Measurements from ENCODE around the gene FKBP2. TPM values are rescaled to one million over a fixed set of nuclear protein-coding genes. Genes with fewer than 3 reads are reported as not detected.

Gene FKBP2
- total and polyA plus RNA-seq, 2 of the 13 experiments (the other 11 are each of a cell fraction or from before 2014, with no cell fraction given) = 30.1 to 53.3 TPM

DNA sequence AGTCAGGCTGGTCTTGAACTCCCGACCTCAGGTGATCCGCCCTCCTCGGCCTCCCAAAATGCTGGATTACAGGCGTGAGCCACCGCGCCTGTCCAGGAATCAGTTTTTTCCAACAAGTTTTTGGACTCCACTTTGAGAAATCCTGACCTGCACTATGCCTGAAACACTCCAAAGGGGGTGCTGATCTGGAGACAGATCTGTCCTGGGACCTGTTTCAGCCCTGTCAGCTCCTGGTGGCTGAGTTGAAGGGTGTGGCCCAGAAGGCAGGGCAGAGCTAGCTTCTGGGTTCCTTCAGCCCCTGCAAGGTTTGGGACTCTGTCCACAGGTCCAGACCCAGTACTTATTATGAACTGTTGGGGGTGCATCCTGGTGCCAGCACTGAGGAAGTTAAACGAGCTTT is 9.3 kb upstream of the FKBP2 start:
- peak overlapping the region; percentile 43; the same call in 1 of the 2 replicates for H3K9ac ChIP-seq (ENCODE audit: insufficient read depth, low read depth, low read length)
- H3K79me2 ChIP-seq (ENCODE audit: insufficient read depth, low read length) = peaks cover 3% of the 10 kb centered on the region
- FAIRE-seq = no peak
- no peak overlapping the region for H2AFZ ChIP-seq (ENCODE audit: low read length)
- POLR2A ChIA-PET = interaction anchor here (0.6 to 2.6 kb wide), 3 partner anchors 10 to 254 kb away, joined by 3 to 8 read pairs (median 4); partner anchors contain the start of gene FKBP2
- peak overlapping the region; percentile 63 for H3K4me2 ChIP-seq (ENCODE audit: low read depth, low read length)
- H3K27me3 ChIP-seq (ENCODE audit: control insufficient read depth in 1 of 2, insufficient read depth in 2 of 2, low read length in 2 of 2) = no peaks in the 10 kb centered on the region
- intact Hi-C loops (cut with micrococcal nuclease; ENCODE audit: unreplicated experiment) = no loop called here
- ATAC-seq = no peak
- CTCF ChIA-PET (ENCODE audit: low intra/inter-chr PET ratio, low total read pairs) = no interaction called here
- TF ChIP-seq ZNF274 (CRISPR knock-in tag; IDR thresholded peaks at IDR 0.05) = 0 out of 2 replicates have a peak, but pooled peaks have one; percentile 28
- TF ChIP-seq ZNF136 (CRISPR knock-in tag; IDR thresholded peaks at IDR 0.05; ENCODE audit: low read depth) = no peak
- H3K36me3 ChIP-seq (replicated peaks in 1 of 2; ENCODE audit: control insufficient read depth in 1 of 2, insufficient read depth in 2 of 2, low read length in 2 of 2) = no peaks in the 10 kb centered on the region
- peaks cover 70% of the 10 kb centered on the region for H3K4me1 ChIP-seq (ENCODE audit: insufficient read depth, low read length)
- no peaks in the 10 kb centered on the region for H3K9me3 ChIP-seq (ENCODE audit: low read length)
- no TSS peak for BruUV-seq (replicated peaks)
- WGBS (ENCODE audit: low lambda C conversion rate) = 96% methylated on average over 7 of the region's 7 CpGs
- DNase-seq (ENCODE audit: low spot score) = no peak
- H3K4me3 ChIP-seq (replicated peaks in 1 of 3; ENCODE audit: insufficient read depth in 1 of 3, low read depth in 2 of 3, low read length in 3 of 3) = peak overlapping the region in 1 of 3 experiments; percentile 50; a peak in 1 of 6 replicates
- H4K20me1 ChIP-seq (ENCODE audit: insufficient read depth, low read length) = no peaks in the 10 kb centered on the region
- no peak overlapping the region for H3K27ac ChIP-seq (ENCODE audit: extremely low read length, insufficient read depth, low read length)
- in situ Hi-C loops (cut with HindIII; ENCODE audit: extremely low pct_ligation_motif_present, low pct_unique_long_range_greater_than_20kb) = no loop called here

- intact Hi-C loops (cut with micrococcal nuclease; ENCODE audit: unreplicated experiment) = no loop called here
- 79% methylated on average over 5 of the region's 15 CpGs for WGBS (ENCODE audit: low lambda C conversion rate)
- peaks cover 67% of the 10 kb centered on the region for H3K4me1 ChIP-seq (ENCODE audit: insufficient read depth, low read length)
- ATAC-seq (no peak), FAIRE-seq (no peak), DNase-seq (ENCODE audit: low spot score) (no peak)
- ChIA-PET CTCF (ENCODE audit: low intra/inter-chr PET ratio, low total read pairs) (no interaction called here), POLR2A (interaction anchor here (0.6 to 2.6 kb wide), 2 partner anchors 9 to 255 kb away, joined by 3 to 8 read pairs (median 3); partner anchors contain the start of gene FKBP2)
- H3K4me3 ChIP-seq (replicated peaks in 1 of 3; ENCODE audit: insufficient read depth in 1 of 3, low read depth in 2 of 3, low read length in 3 of 3) = peak overlapping the region in 1 of 3 experiments; percentile 50; a peak in 1 of 6 replicates
- H3K36me3 ChIP-seq (replicated peaks in 1 of 2; ENCODE audit: control insufficient read depth in 1 of 2, insufficient read depth in 2 of 2, low read length in 2 of 2) = no peaks in the 10 kb centered on the region
- H3K9ac ChIP-seq (ENCODE audit: insufficient read depth, low read depth, low read length) = 0 out of 2 replicates have a peak overlapping the region, but pooled peaks have one; percentile 3
- no peaks in the 10 kb centered on the region for H4K20me1 ChIP-seq (ENCODE audit: insufficient read depth, low read length)
- peaks cover 3% of the 10 kb centered on the region for H3K79me2 ChIP-seq (ENCODE audit: insufficient read depth, low read length)
- peak overlapping the region; percentile 70; the same call in 1 of the 2 replicates for H3K4me2 ChIP-seq (ENCODE audit: low read depth, low read length)
- BruUV-seq (replicated peaks) = no TSS peak
- H2AFZ ChIP-seq (ENCODE audit: low read length) = no peak overlapping the region
- no peak overlapping the region for H3K27ac ChIP-seq (ENCODE audit: extremely low read length, insufficient read depth, low read length)
- in situ Hi-C loops (cut with HindIII; ENCODE audit: extremely low pct_ligation_motif_present, low pct_unique_long_range_greater_than_20kb) = no loop called here
- no peaks in the 10 kb centered on the region for H3K27me3 ChIP-seq (ENCODE audit: control insufficient read depth in 1 of 2, insufficient read depth in 2 of 2, low read length in 2 of 2)
- H3K9me3 ChIP-seq (ENCODE audit: low read length) = no peaks in the 10 kb centered on the region
- TF ChIP-seq MATR3 (CRISPR knock-in tag; IDR thresholded peaks at IDR 0.05) = no peak
- no peak for TF ChIP-seq KLF9 (CRISPR knock-in tag; IDR thresholded peaks at IDR 0.05; ENCODE audit: low read depth)
- TF ChIP-seq ZHX1 (CRISPR knock-in tag; IDR thresholded peaks at IDR 0.05; ENCODE audit: low read depth) = no peak
- TF ChIP-seq ZBTB38 (CRISPR knock-in tag; IDR thresholded peaks at IDR 0.05) = 0 out of 2 replicates have a peak, but pooled peaks have one; percentile 15
- TF ChIP-seq REPIN1 (CRISPR knock-in tag; IDR thresholded peaks at IDR 0.05; ENCODE audit: borderline replicate concordance, low read depth) = no peak
- TF ChIP-seq SAFB2 (CRISPR knock-in tag; IDR thresholded peaks at IDR 0.05; ENCODE audit: borderline replicate concordance, low read depth) = no peak
- TF ChIP-seq, protein P1, sequence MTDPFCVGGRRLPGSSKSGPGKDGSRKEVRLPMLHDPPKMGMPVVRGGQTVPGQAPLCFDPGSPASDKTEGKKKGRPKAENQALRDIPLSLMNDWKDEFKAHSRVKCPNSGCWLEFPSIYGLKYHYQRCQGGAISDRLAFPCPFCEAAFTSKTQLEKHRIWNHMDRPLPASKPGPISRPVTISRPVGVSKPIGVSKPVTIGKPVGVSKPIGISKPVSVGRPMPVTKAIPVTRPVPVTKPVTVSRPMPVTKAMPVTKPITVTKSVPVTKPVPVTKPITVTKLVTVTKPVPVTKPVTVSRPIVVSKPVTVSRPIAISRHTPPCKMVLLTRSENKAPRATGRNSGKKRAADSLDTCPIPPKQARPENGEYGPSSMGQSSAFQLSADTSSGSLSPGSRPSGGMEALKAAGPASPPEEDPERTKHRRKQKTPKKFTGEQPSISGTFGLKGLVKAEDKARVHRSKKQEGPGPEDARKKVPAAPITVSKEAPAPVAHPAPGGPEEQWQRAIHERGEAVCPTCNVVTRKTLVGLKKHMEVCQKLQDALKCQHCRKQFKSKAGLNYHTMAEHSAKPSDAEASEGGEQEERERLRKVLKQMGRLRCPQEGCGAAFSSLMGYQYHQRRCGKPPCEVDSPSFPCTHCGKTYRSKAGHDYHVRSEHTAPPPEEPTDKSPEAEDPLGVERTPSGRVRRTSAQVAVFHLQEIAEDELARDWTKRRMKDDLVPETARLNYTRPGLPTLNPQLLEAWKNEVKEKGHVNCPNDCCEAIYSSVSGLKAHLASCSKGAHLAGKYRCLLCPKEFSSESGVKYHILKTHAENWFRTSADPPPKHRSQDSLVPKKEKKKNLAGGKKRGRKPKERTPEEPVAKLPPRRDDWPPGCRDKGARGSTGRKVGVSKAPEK (CRISPR knock-in tag; IDR thresholded peaks at IDR 0.05; ENCODE audit: borderline replicate concordance) = no peak
These were observed 8.5 kb upstream of the FKBP2 start for GRCh38 chr11:64232182-64232966.

Data from HepG2 (cell line).